Measurements from ENCODE around the gene CDH4. TPM values are rescaled to one million over a fixed set of nuclear protein-coding genes. Genes with fewer than 3 reads are reported as not detected.

The CDH4 gene
- total and polyA plus RNA-seq, 4 experiments from 2014 or later, result 0.39 to 1.1 (median 0.41) TPM; not detected in 1

DNA sequence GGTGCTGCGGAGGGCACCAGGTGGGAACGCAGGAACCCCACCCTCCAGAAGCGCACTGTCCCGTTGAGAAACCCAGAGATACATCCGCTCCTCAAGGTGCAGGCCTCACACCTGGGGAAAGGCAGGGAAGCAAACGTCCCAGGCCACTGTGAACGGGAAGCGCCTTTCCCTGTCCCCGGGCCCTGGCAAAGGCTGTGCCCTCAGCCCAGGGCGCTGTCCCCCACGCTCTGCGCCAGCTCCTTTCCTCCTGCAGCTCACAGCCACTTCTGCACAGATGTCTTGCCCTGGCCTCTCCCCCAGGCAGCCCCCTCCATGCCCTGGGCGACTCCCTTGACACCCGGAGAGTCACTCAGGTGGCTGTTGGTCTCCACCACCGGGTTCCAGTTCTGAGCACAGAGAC lies 609.8 kb downstream of the CDH4 start:
- POLR2A ChIA-PET (ENCODE audit: partially characterized antibody), result no interaction called here
- Mint-ChIP-seq H3K4me1 (peaks cover 0 to 4% (median 2%) of the 10 kb centered on the region in 4 donors), H3K27ac (no peak overlapping the region), H3K36me3 (no peaks in the 10 kb centered on the region), H3K9me3 (peaks cover 5 to 12% (median 10%) of the 10 kb centered on the region in 8 donors), H3K4me3 (no peak overlapping the region), H3K27me3 (peaks cover 3 to 5% of the 10 kb centered on the region in 2 donors)
- peaks cover 0 to 8% of the 10 kb centered on the region in 2 donors for H3K9me3 ChIP-seq (ENCODE audit: control insufficient read depth in 1 of 2, low read length in 2 of 2)
- H3K27ac ChIP-seq (ENCODE audit: low read depth, low read length), result no peak overlapping the region
- H3K36me3 ChIP-seq (ENCODE audit: insufficient read depth, low read length), result no peaks in the 10 kb centered on the region
- CTCF ChIA-PET (ENCODE audit: partially characterized antibody), result no interaction called here
- no peak overlapping the region for H3K4me3 ChIP-seq (ENCODE audit: low read length in 2 of 2)
- intact Hi-C loops (cut with micrococcal nuclease), result no loop called here
- no peak for DNase-seq
- H3K27me3 ChIP-seq (ENCODE audit: insufficient read depth, low read length), result no peaks in the 10 kb centered on the region
- no peaks in the 10 kb centered on the region for H3K4me1 ChIP-seq (ENCODE audit: insufficient read depth, low read length)

- Mint-ChIP-seq H3K27me3 (peaks cover 3 to 5% of the 10 kb centered on the region in 2 donors), H3K9me3 (peaks cover 5 to 12% (median 10%) of the 10 kb centered on the region in 8 donors), H3K36me3 (no peaks in the 10 kb centered on the region), H3K4me3 (no peak overlapping the region), H3K4me1 (peaks cover 0 to 4% (median 2%) of the 10 kb centered on the region in 4 donors), H3K27ac (no peak overlapping the region)
- Histone ChIP-seq H3K9me3 (ENCODE audit: control insufficient read depth in 1 of 2, low read length in 2 of 2) (peaks cover 0 to 8% of the 10 kb centered on the region in 2 donors), H3K27ac (ENCODE audit: low read depth, low read length) (no peak overlapping the region), H3K27me3 (ENCODE audit: insufficient read depth, low read length) (no peaks in the 10 kb centered on the region), H3K4me3 (ENCODE audit: low read length in 2 of 2) (no peak overlapping the region), H3K4me1 (ENCODE audit: insufficient read depth, low read length) (no peaks in the 10 kb centered on the region), H3K36me3 (ENCODE audit: insufficient read depth, low read length) (no peaks in the 10 kb centered on the region)
- intact Hi-C loops (cut with micrococcal nuclease), result no loop called here
- DNase-seq, result no peak
- POLR2A ChIA-PET (ENCODE audit: partially characterized antibody), result no interaction called here
- CTCF ChIA-PET (ENCODE audit: partially characterized antibody), result no interaction called here
Observed at GRCh38 chr20:61862881-61863280, 610.8 kb downstream of the CDH4 start.

- Histone ChIP-seq H3K4me1 (ENCODE audit: insufficient read depth, low read length) (no peaks in the 10 kb centered on the region), H3K36me3 (ENCODE audit: insufficient read depth, low read length) (no peaks in the 10 kb centered on the region), H3K9me3 (ENCODE audit: control insufficient read depth in 1 of 2, low read length in 2 of 2) (peaks cover 0 to 8% of the 10 kb centered on the region in 2 donors), H3K27ac (ENCODE audit: low read depth, low read length) (no peak overlapping the region), H3K27me3 (ENCODE audit: insufficient read depth, low read length) (no peaks in the 10 kb centered on the region), H3K4me3 (ENCODE audit: low read length in 2 of 2) (no peak overlapping the region)
- Mint-ChIP-seq H3K27me3 (peaks cover 3 to 5% of the 10 kb centered on the region in 2 donors), H3K4me1 (peaks cover 0 to 4% (median 2%) of the 10 kb centered on the region in 4 donors), H3K27ac (no peak overlapping the region), H3K4me3 (no peak overlapping the region), H3K36me3 (no peaks in the 10 kb centered on the region), H3K9me3 (peaks cover 5 to 12% (median 10%) of the 10 kb centered on the region in 8 donors)
- intact Hi-C loops (cut with micrococcal nuclease), result no loop called here
- ChIA-PET CTCF (ENCODE audit: partially characterized antibody) (no interaction called here), POLR2A (ENCODE audit: partially characterized antibody) (no interaction called here)
- no peak for DNase-seq
Observed at GRCh38 chr20:61864481-61864880, 612.4 kb downstream of the CDH4 start.

DNA sequence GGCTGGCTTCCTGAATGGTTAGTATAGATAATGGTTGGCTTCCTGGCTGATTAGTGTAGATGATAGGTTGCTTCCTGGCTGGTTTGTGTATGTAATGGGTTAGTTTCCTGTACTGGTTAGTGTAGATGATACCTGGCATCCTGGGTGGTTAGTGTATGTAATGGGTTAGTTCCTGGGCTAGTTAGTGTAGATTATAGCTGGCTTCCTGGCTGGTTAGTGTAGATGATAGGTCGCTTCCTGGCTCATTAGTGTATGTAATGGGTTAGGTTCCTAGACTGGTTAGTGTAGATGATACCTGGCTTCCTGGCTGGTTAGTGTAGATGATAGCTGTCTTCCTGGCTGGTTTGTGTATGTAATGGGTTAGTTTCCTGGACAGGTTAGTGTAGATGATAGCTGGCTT lies 613.3 kb downstream of the CDH4 start:
- Mint-ChIP-seq H3K27me3 (peaks cover 3 to 5% of the 10 kb centered on the region in 2 donors), H3K4me3 (no peak overlapping the region), H3K4me1 (peaks cover 0 to 4% (median 2%) of the 10 kb centered on the region in 4 donors), H3K9me3 (peaks cover 5 to 12% (median 10%) of the 10 kb centered on the region in 8 donors), H3K27ac (peak overlapping the region in 1 of 7 donors; percentile 1), H3K36me3 (no peaks in the 10 kb centered on the region)
- intact Hi-C loops (cut with micrococcal nuclease), result no loop called here
- DNase-seq, result no peak
- Histone ChIP-seq H3K4me1 (ENCODE audit: insufficient read depth, low read length) (no peaks in the 10 kb centered on the region), H3K9me3 (ENCODE audit: control insufficient read depth in 1 of 2, low read length in 2 of 2) (peaks cover 0 to 8% of the 10 kb centered on the region in 2 donors), H3K27ac (ENCODE audit: low read depth, low read length) (no peak overlapping the region), H3K27me3 (ENCODE audit: insufficient read depth, low read length) (no peaks in the 10 kb centered on the region), H3K4me3 (ENCODE audit: low read length in 2 of 2) (no peak overlapping the region), H3K36me3 (ENCODE audit: insufficient read depth, low read length) (no peaks in the 10 kb centered on the region)
- ChIA-PET CTCF (ENCODE audit: partially characterized antibody) (no interaction called here), POLR2A (ENCODE audit: partially characterized antibody) (no interaction called here)

DNA sequence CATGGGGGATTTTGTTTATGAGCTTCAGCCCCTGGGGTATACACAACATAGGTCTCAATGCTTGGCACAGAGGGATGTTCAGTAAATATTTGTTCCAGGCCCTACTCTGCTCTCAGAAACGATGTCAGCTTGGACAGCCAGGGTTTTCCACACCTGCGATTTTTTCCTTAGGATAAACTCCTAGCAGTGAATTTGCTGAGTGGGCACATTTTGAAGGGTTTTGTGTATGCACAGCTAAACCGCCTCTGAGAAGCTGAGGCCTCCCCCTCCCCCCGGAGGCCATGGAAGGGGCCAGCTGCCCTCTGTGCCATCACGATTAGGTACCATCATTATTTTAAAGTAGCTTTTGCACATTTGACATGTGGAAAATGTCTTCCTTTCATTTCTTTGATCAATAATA lies 614.1 kb downstream of the CDH4 start:
- no peaks in the 10 kb centered on the region for H3K27me3 ChIP-seq (ENCODE audit: insufficient read depth, low read length)
- DNase-seq, result no peak
- peaks cover 0 to 8% of the 10 kb centered on the region in 2 donors for H3K9me3 ChIP-seq (ENCODE audit: control insufficient read depth in 1 of 2, low read length in 2 of 2)
- ChIA-PET POLR2A (ENCODE audit: partially characterized antibody) (no interaction called here), CTCF (ENCODE audit: partially characterized antibody) (no interaction called here)
- peaks cover 3 to 4% of the 10 kb centered on the region in 2 donors for H3K27me3 Mint-ChIP-seq
- no peak overlapping the region for H3K4me3 ChIP-seq (ENCODE audit: low read length in 2 of 2)
- H3K36me3 ChIP-seq (ENCODE audit: insufficient read depth, low read length), result no peaks in the 10 kb centered on the region
- intact Hi-C loops (cut with micrococcal nuclease), result no loop called here
- H3K9me3 Mint-ChIP-seq, result peaks cover 5 to 12% (median 10%) of the 10 kb centered on the region in 8 donors
- H3K4me1 ChIP-seq (ENCODE audit: insufficient read depth, low read length), result no peaks in the 10 kb centered on the region
- no peak overlapping the region for H3K27ac ChIP-seq (ENCODE audit: low read depth, low read length)
- H3K4me1 Mint-ChIP-seq, result peaks cover 0 to 4% (median 2%) of the 10 kb centered on the region in 4 donors
- no peaks in the 10 kb centered on the region for H3K36me3 Mint-ChIP-seq
- no peak overlapping the region for H3K4me3 Mint-ChIP-seq
- no peak overlapping the region for H3K27ac Mint-ChIP-seq

DNA sequence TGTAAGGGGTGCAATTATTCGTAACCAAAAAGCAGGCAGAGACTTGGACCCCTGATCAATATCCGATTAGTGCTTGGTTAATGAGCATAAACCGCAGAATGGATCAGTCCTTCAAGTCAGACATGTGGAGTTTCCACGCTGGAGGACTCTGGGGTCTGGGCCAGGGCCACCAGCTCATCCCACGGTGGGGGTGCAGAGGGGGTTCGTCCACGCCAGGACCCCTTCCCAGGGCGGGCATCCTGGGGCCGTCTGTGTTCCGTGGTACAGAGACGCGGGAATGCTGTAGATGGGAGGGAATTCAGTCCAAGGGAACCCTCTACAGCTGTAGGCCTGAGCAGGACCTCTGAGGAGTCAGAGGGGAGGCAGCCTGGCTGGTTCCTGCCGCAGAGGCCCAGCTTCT lies 615.9 kb downstream of the CDH4 start:
- Histone ChIP-seq H3K36me3 (ENCODE audit: insufficient read depth, low read length) (no peaks in the 10 kb centered on the region), H3K4me3 (ENCODE audit: low read length in 2 of 2) (no peak overlapping the region), H3K9me3 (ENCODE audit: control insufficient read depth in 1 of 2, low read length in 2 of 2) (peaks cover 0 to 8% of the 10 kb centered on the region in 2 donors), H3K27ac (ENCODE audit: low read depth, low read length) (no peak overlapping the region), H3K4me1 (ENCODE audit: insufficient read depth, low read length) (no peaks in the 10 kb centered on the region), H3K27me3 (ENCODE audit: insufficient read depth, low read length) (no peaks in the 10 kb centered on the region)
- no peak overlapping the region for H3K4me3 Mint-ChIP-seq
- H3K27ac Mint-ChIP-seq, result no peak overlapping the region
- CTCF ChIA-PET (ENCODE audit: partially characterized antibody), result no interaction called here
- peaks cover 5 to 12% (median 10%) of the 10 kb centered on the region in 8 donors for H3K9me3 Mint-ChIP-seq
- peaks cover 0 to 4% (median 2%) of the 10 kb centered on the region in 4 donors for H3K4me1 Mint-ChIP-seq
- POLR2A ChIA-PET (ENCODE audit: partially characterized antibody), result no interaction called here
- H3K27me3 Mint-ChIP-seq, result no peaks in the 10 kb centered on the region
- no peaks in the 10 kb centered on the region for H3K36me3 Mint-ChIP-seq
- intact Hi-C loops (cut with micrococcal nuclease), result no loop called here
- DNase-seq, result no peak

- Histone ChIP-seq H3K9me3 (ENCODE audit: control insufficient read depth in 1 of 2, low read length in 2 of 2) (peaks cover 0 to 8% of the 10 kb centered on the region in 2 donors), H3K36me3 (ENCODE audit: insufficient read depth, low read length) (no peaks in the 10 kb centered on the region), H3K27me3 (ENCODE audit: insufficient read depth, low read length) (no peaks in the 10 kb centered on the region), H3K4me3 (ENCODE audit: low read length in 2 of 2) (no peak overlapping the region), H3K27ac (ENCODE audit: low read depth, low read length) (no peak overlapping the region), H3K4me1 (ENCODE audit: insufficient read depth, low read length) (no peaks in the 10 kb centered on the region)
- DNase-seq, result no peak
- Mint-ChIP-seq H3K27ac (no peak overlapping the region), H3K36me3 (no peaks in the 10 kb centered on the region), H3K27me3 (no peaks in the 10 kb centered on the region), H3K9me3 (peaks cover 5 to 12% (median 10%) of the 10 kb centered on the region in 8 donors), H3K4me1 (peaks cover 0 to 4% (median 2%) of the 10 kb centered on the region in 4 donors), H3K4me3 (no peak overlapping the region)
- intact Hi-C loops (cut with micrococcal nuclease), result no loop called here
- ChIA-PET CTCF (ENCODE audit: partially characterized antibody) (no interaction called here), POLR2A (ENCODE audit: partially characterized antibody) (no interaction called here)
Observed at GRCh38 chr20:61868466-61869090, 616.5 kb downstream of the CDH4 start.
